Lung (tissue), 12 donors: Measurements from ENCODE around the gene LIX1L. TPM values are rescaled to one million over a fixed set of nuclear protein-coding genes. Genes with fewer than 3 reads are reported as not detected.

Source experiments
- ATAC-seq: fragments of 200-7000 bp; cut with Tn5 transposase; one replicate; pipeline ENCODE4 v1.9.1; 2020; ENCODE audit warnings: moderate number of reproducible peaks; ENCODE audit not compliant: insufficient read depth, low FRiP score
- DNase-seq, 3 donors: peaks; one replicate each; pipeline ENCODE4 v3.0.0-alpha.2; 2013 to 2017
- H3K27ac ChIP-seq, 2 donors: one replicate each; pipeline ENCODE4 v1.5.1; 2013; ENCODE audit warnings: mild to moderate bottlenecking in 2 of 2, moderate library complexity in 2 of 2, control low read depth in 1 of 2, inconsistent platforms in 1 of 2, low read depth in 1 of 2, low read length in 1 of 2
- H3K27me3 ChIP-seq, 3 donors: one replicate each; pipeline ENCODE4 v1.5.1; 2013; ENCODE audit warnings: low read length in 2 of 3; ENCODE audit not compliant: control insufficient read depth in 3 of 3, insufficient read depth in 3 of 3
- H3K36me3 ChIP-seq, 4 donors: one replicate each; pipeline ENCODE4 v1.5.1; 2013; ENCODE audit warnings: low read length in 4 of 4, mild to moderate bottlenecking in 1 of 4, moderate library complexity in 1 of 4; ENCODE audit not compliant: control insufficient read depth in 4 of 4, insufficient read depth in 4 of 4
- H3K4me1 ChIP-seq, 5 donors: one replicate each; pipeline ENCODE4 v1.5.1; 2013; ENCODE audit warnings: low read length in 5 of 5, mild to moderate bottlenecking in 2 of 5, moderate library complexity in 1 of 5; ENCODE audit not compliant: control insufficient read depth in 5 of 5, insufficient read depth in 5 of 5
- H3K4me3 ChIP-seq: one replicate; pipeline ENCODE4 v1.5.1; 2013; ENCODE audit warnings: mild to moderate bottlenecking, control low read depth, moderate library complexity
- H3K9ac ChIP-seq, 2 donors: one replicate each; pipeline ENCODE4 v1.5.1; 2013; ENCODE audit warnings: low read length in 2 of 2, control low read depth in 1 of 2; ENCODE audit not compliant: insufficient read depth in 1 of 2
- H3K9me3 ChIP-seq, 4 donors: one replicate each; pipeline ENCODE4 v1.5.1; 2013; ENCODE audit warnings: low read length in 3 of 4, mild to moderate bottlenecking in 1 of 4, moderate library complexity in 1 of 4; ENCODE audit not compliant: control insufficient read depth in 4 of 4, insufficient read depth in 3 of 4
- CTCF ChIP-seq: IDR thresholded peaks from 2 replicates; pipeline ENCODE4 v1.5.1; 2012; ENCODE audit warnings: mild to moderate bottlenecking; ENCODE audit errors: control extremely low read depth, extremely low read depth
- WGBS, 2 donors: extraction: QIAGEN DNeasy Blood & Tissue Kit; methylation state at CpG; one replicate each; pipeline ENCODE4 v1.1.7; 2013; 5-methylcytosine and 5-hydroxymethylcytosine counted together
- polyA plus RNA-seq, 2 donors: library from polyadenylated mRNA; stranded (reverse); fragments of 200-250 nt; gene quantifications; one replicate each; pipeline ENCODE4 v1.2.1, GENCODE V29; 2013
- total RNA-seq, 2 donors: library from RNA; depleted of rRNA in 1 of 2; stranded (reverse); fragments of >200 nt in 1 of 2; gene quantifications; one replicate each; pipeline ENCODE4 v1.2.1, GENCODE V29; 2014 to 2021
- donor health status: control.
- donor health status: control.
- donor health status: Bipolar disorder and iron deficiency.
- donor health status: healthy.
- donor health status: DM: yes; HTN: yes; CAD: no.

The LIX1L gene
- total and polyA plus RNA-seq, 4 donors, result 7.0 to 30.9 (median 18.9) TPM

DNA sequence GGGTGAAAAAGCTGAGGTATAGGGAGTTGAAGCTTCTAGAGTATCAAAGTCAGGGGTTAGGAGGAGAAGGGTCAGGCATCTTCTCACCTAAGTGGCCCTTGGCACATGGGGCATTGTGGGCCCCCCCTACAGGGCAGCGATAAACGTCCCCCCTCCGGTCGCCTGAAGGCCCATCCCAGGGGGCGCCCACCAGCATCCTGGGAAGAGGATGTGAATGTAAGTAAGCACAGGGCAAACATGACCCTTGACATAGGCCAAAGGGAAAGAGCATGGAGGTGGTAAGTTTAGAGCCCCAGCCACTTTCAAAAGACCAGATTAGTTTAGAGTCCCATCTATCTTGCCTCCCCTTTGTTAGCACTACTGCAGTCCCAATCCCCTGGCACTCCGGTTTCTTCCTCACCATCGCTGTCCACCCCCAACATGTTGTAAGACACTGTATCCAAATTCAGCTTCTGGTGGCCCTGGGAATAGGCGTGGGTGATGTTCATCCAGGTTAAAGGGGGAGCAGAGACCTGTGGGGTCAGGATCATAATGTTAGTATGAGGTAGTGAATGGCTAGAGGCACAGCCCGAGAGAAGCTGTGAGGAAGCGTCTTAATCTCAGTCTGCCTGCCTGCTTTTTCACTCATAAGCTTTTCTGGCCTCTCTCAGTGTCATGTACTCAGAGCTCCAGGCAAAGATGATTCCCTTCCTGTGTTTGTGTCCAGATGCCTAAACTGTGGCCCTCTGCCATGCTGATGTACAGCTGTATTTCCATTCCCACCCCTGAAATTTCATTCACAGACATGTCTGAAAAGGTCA, 50.7 kb downstream of the LIX1L start:
- DNase-seq, result peak in 2 of 3 donors; percentile 24 to 25
- H3K4me3 ChIP-seq, result no peak overlapping the region

DNA sequence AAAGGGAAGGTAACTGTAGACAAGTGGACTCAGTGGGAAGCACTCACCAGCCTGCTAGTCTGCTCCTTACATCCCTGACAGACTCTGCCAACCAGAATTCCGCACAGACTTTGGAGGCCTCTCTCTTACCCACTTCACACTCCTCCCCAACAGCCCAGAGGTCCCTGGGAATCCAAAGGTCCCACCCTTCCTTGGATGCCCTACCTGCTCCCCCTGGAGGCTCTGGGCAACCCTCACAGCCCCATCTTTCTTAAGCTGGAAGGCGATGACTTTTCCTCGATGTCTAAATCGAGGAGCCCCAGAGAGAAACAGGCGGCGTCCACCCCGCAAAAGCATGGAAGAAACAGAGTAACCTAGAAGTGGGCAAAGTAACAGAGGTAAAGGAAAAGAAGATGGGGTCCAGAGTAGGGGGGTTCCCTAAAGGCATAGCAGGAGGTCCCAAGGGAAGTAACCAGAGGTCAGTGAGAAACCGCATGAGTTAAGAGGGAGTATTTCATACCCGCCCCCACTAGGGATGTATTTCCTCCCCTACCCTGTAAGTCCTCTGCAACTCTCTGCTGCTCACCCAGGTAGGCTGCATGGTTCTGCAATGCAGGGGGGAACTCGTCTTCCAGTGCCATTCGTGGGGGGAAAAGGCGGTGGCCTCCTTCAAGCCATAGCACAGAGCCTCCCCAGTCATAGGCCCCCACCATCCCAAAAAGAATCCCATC, 56.4 kb downstream of the LIX1L start:
- no peak overlapping the region for H3K27ac ChIP-seq
- H3K36me3 ChIP-seq, result peaks cover 0 to 11% (median 0%) of the 10 kb centered on the region in 4 donors
- ATAC-seq (no peak), DNase-seq (no peak)
- no peak overlapping the region for H3K4me3 ChIP-seq
- no peaks in the 10 kb centered on the region for H3K4me1 ChIP-seq
- no peaks in the 10 kb centered on the region for H3K27me3 ChIP-seq
- WGBS, 2 donors, result 92 to 94% methylated on average over 12 of the region's 12 CpGs
- no peaks in the 10 kb centered on the region for H3K9me3 ChIP-seq
- no peak overlapping the region for H3K9ac ChIP-seq
- TF ChIP-seq CTCF, result no peak

More for the DNA sequence above, 50.7 kb downstream of the LIX1L start:
- Histone ChIP-seq H3K27ac (peak overlapping the region in 1 of 2 donors; percentile 58), H3K4me1 (peaks cover 0 to 16% (median 0%) of the 10 kb centered on the region in 5 donors), H3K36me3 (peaks cover 6 to 12% (median 9%) of the 10 kb centered on the region in 4 donors), H3K27me3 (no peaks in the 10 kb centered on the region), H3K9ac (no peak overlapping the region), H3K9me3 (no peaks in the 10 kb centered on the region)
- TF ChIP-seq CTCF, result no peak
- ATAC-seq, result no peak
- 79 to 83% methylated on average over 10 of the region's 10 CpGs for WGBS, 2 donors

DNA sequence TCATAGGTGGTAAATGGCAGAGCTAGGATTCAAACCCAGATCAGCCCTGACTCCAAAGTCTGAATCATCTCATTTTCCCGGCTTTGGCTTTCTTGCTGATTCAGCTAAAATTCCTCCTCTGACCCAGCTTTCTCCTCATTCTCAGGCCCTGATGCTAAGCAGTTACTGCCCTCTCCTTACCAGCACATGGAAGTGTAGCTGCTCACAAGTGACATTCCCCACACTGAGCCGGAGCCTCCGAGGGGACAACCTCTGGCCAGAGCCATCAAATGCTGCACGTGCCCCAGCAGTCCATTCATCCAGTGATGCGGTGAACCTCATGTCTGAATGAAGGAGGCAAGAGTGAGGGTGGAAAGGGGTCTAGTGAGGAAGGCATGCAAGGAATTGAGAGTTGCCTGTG, 59.1 kb downstream of the LIX1L start:
- Histone ChIP-seq H3K9ac (no peak overlapping the region), H3K4me3 (no peak overlapping the region), H3K27me3 (no peaks in the 10 kb centered on the region), H3K9me3 (no peaks in the 10 kb centered on the region), H3K27ac (no peak overlapping the region), H3K36me3 (peaks cover 0 to 14% (median 0%) of the 10 kb centered on the region in 4 donors), H3K4me1 (no peaks in the 10 kb centered on the region)
- 83 to 91% methylated on average over 5 of the region's 5 CpGs for WGBS, 2 donors
- TF ChIP-seq CTCF, result no peak
- DNase-seq (no peak), ATAC-seq (no peak)
